GM18508 (cell line): ENCODE measurements around the gene GTPBP1.

Source experiments
- ATAC-seq: cut with Tn5 transposase; IDR thresholded peaks from one replicate; pipeline ENCODE4 v1.9.1; 2021; ENCODE audit warnings: moderate number of reproducible peaks; ENCODE audit not compliant: insufficient read depth, unreplicated experiment

GTPBP1 gene

DNA sequence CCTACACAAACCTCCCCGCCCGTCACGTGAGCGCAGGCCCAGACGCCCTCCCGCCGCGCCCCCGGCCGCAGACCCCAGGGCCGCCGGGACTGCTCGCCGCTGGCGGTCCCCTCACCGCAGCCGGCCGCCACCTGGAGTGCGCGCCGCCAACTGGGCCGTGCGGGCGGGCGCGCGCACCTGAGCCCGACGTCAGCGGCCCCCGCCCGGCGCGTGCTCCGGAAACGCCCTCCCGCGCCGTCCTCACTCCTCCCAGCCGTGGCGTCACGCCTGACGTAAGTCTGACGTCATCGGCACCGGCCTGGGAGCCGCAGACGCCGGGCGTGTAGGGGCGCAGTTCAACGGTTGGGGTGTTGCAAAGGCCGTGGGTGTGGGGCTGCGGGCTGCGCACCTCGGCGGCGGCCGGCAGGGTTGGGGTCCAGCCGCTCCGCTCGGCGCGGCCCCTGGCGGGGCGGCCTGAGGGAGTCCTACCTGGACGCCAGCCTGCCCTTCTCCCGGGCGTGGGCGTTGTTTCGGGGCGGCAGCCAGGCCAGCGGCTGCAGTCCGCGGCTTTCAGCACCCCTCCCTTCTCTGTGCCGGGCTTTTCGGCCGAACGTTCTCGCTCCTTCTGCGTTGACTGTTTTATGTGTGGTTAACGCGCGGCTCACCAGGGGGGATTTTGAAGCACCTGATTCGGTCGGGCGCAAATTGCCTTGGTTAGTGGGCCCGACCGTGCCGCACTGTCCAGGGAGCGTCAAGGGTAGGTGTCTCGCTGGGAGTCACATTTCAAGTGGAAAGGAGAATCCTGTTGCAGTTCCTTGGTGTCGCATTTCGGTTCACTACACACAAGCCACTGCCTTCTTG, 4.7 kb upstream of the GTPBP1 start, which contains the start of gene JOSD1:
JOSD1 (minus strand) TSS at position 155 of the 840 bp plus-strand sequence. CDS start 956 bp downstream, outside the sequence.
- no peak for ATAC-seq

DNA sequence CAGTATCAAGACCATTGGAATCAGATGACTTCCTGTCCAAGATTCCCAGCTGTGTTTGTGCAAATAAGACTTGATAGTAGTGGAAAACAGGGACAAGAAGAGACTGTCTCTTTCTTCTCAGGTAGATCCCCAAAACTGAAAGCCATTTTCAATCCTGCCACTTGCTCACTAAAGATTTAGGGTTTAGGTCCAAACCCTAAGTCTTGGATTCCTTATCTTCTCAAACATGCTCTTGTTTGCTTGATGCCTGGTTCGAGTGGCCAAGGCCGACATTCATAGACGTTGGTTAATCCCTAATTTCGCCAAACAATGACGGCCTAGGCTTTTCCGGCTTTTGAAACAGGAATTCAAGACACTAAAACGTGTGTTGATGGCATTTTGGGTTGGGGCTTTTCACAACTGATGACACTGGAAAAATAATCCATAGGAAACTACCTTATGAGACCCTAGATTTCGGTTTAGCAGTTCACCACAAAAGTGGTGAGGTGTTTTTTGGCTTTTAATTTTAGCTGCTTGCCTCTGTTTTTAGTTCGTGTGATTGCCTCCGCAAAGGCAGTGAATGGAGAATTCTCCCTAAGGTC, 1.0 kb upstream of the GTPBP1 start:
- no peak for ATAC-seq

DNA sequence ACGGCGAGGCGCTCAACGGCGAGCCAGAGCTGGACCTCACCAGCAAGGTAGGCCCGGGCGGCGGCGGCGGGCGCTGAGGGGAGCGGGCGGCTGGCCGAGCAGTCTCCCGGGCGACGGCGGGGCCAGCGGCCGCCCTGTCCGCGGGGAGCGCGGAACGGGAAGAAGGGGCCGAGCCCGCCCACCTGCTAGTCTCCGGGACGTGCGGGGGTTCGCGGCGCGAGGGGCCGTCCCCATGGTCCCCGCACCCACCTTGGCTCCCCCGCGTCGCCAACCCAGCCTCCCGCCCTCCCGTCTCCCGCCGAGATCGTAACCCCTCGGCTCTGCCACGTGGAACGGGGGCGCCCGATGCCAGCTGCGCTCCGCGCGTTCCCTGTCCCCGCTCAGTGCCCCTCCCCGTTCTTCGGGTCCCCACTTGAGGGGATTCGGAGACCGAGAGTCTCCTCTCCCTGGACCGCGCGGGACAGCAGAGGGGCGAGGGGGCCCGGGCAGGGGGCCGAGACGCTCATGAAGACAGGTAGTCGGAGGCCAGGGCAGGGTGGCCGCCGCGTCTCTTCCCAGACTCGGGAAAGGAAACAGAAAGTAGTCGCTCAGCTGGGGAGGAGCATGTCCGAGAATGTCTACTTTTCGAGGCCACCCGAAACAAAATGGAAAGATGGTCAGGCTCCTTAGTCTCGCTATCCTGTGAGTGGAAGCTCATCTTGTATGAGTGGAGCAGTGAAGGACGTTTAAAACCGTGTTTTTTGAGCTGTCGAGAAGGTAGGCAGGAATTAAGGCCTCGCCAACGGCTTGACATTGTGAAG, 557 bp downstream of the GTPBP1 start:
- no peak for ATAC-seq

DNA sequence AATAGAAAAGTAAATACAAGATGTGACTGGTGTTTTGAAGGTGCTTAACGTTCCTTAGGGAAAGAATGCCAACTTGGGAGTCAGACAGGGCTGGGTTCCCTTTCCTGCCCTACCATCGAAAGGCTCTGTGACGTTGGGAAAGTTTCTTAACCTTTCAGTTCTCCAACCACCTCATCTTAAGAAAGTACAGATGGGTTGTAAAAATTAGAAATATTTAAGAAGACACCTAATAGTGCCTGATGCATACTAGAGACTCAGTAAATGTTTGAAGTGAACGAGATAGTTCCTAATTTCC, 1.1 kb downstream of the GTPBP1 start:
- no peak for ATAC-seq

DNA sequence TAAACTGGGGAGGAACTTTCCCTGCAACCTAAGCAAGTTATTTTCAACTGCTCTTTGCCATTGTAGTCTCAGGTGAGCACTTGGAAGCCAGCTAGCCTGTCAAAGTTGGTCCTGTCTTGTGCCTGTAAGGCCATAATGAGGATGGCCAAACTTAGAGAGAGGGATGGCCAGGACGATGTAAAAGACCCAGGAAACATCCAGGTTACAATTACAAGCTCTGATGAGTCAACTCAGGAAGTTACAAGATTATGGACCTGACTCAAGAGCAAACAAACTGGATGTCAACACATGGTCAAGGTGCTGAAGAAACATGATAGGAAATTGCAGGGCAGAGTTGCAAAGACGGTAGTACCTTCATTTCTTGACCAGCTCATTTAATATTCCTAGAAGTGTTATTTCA, 1.6 kb downstream of the GTPBP1 start:
- ATAC-seq = no peak

DNA sequence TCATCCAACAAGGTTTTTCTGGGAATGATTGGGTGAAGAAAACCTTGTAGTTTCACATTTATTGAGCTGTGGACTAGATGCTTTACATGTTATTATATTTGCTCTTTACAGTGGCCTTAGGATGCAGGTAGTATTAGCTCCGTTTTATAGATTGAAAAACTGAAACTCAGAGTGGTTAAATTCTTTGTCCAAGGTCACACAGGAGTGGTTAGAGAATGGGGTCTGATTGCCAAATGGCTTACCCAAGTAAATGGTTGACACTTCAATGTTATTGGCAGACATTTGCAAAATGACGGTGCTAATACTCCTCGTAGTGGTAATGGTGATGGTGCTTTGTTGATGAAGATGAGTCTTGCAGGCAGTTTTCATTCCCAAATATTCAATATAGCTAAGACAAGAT, 2.2 kb downstream of the GTPBP1 start:
- no peak for ATAC-seq

DNA sequence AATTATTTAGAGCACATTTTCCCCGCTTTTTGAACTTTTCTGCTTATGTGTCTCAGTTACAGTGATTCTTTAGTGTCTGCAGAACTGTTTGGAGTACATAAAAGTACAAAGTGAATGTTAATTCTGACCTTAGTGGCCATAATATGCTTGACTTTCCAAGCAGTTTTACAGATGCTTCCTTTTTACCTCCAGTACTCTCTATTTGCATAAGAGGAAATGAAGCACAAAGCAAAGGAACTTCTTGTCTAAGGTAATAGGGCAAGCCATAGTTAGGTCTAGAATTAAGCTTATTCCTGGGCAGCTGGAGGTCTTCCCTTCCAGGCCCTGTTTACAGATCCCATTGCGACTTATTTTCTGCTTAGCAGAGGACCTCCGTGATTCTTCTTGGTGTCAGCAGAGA, 3.6 kb downstream of the GTPBP1 start:
- ATAC-seq = no peak

DNA sequence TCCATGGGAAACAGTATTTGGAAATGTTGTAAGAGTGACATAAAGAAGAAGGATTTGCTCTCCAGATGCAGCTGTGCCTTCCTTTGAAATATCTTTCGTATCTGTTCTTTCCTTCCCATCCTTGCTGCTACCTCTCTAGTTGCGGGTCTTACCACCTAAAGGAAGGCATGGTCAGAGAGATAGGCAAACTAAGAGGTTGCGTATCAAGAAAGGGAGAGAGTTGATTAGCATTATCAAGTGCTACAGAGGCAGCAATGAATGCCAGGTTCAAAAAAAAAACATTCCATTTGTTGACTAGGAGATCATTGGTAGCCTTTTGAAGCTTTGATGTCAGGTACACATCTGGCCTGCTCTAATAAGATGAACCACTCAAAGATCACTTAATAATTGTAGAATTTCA, 4.6 kb downstream of the GTPBP1 start:
- no peak for ATAC-seq

DNA sequence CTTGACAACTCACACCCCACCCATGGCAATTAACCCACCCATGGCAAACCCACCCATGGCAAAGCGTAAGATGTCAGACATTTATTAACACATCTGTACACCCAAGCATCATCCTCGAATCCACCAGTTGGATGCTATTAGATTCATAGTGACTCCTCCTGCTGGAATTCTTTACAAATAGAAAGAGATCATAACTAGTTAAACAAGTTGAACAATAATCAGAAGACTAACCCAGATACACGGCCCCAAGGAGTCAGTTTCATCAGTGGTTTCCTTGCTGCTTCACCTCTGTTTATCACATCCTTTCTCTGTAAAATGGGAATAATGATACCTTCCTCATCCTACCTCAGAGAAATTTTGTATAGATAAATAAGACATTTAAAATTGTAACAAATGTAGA, 5.1 kb downstream of the GTPBP1 start:
- ATAC-seq = no peak

DNA sequence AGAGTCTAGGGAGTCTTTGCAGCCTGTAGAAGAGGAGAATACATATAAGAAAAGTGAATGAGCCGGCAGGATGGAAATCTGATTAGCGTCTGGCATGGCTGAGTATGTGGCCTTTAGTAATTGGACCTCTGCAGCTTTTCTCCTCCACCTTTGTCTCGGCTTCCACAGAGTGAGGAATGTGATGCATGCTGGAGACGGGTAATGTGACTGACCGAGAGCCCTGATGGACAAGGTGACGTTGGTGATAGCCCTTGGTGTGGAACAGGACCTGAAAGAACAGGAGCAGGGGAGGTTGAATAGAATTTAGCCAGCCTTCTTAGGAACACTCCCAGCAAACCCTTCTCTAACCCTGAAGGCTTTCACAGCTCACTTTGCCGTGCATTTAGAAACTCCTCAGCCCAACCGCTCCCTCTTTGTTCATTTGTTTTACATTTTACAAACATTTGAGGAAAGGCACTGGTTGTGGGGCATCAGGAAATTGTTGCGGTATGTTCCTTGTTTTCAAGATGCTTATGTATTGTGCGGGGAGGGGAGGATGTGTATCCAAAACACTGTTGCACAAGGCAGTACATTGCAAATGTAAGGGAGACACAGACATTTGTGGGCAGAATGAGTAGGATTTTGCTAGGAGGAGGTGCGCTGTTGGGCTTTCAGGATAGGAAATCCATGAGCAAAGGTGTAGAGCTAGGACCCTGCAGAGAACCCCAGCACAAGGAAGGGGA, 6.9 kb downstream of the GTPBP1 start:
- no peak for ATAC-seq

DNA sequence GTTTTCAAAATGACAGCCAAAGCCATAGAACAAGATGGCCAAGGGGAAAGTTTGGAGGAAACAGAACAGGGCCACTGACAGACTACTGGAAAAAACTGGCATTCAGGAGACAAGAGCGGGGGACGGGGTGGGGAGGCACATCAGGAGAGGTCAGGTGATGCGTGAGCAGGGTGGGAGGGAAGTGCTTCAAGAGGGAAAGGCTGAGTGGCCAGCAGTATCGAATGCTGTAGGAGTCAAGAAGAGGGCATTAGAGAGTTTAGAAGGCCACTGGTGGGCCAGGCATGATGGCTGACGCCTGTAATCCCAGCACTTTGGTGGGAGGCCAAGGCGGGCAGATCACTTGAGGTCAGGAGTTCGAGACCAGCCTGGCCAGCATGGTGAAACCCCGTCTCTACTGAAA, 8.2 kb downstream of the GTPBP1 start:
- ATAC-seq = no peak

DNA sequence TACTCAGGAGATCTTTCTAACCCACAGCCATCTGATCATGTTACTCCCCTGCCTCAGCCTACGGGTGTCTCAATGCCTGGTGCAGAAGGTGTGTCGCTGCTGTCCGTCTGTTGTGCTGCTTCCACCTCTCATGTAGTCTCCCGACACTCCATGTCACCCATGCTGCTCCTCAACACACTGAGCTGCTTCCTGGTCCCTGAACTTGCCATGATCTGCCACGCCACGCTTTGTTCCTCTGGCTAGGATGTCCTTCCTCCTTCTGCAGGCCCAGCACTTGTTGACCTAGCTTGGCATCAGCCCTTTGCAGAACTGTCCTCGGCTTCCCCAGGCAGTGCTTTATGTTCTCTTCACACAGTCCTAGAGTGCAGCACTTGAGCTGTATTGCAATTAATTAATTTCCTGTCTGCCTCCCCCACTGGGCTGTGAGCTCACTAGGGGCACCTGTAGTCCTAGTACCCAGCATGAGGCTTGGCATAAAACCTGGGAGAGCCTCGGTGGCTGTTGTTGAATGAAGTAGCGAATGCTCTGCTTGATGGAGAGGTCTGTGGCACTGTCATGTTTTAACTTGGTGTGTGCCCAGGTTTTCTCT, 9.5 kb downstream of the GTPBP1 start:
- no peak for ATAC-seq

DNA sequence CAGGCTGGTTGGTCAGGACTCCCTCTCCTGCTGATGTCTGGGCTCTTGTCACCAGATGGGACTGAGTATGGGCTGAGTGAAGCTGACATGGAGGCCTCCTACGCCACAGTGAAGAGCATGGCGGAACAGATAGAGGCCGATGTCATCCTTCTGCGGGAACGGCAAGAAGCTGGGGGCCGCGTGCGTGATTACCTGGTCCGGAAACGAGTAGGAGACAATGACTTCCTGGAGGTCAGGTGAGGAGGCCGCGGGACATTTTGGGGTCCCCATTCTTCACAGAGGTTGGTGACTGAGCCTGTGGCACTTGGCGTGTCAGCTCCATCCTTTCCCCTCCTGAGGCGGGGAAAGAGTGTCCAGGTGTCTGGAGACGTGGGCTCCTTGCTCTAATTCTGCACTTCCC, 10.1 kb downstream of the GTPBP1 start:
- ATAC-seq = no peak

DNA sequence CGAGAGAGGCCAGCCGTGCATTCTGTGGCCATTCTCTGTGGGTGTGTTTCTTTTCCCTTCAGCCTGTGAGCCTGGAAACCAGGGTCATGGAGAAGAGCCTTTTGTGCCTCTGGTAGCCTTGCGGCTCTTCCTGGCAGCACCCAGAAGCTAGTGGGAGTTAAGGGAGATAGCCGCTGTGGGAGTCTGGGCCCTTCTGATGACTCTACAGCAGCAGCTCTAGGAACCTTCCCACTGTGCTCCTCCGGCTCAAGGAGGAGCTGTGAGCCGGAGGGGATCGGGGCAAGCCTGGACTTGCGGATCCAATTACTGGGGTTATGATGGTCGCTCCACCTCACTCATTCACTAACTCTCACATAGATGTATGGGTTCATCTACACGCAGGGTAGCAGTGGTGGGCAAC, 10.5 kb downstream of the GTPBP1 start:
- ATAC-seq = no peak

DNA sequence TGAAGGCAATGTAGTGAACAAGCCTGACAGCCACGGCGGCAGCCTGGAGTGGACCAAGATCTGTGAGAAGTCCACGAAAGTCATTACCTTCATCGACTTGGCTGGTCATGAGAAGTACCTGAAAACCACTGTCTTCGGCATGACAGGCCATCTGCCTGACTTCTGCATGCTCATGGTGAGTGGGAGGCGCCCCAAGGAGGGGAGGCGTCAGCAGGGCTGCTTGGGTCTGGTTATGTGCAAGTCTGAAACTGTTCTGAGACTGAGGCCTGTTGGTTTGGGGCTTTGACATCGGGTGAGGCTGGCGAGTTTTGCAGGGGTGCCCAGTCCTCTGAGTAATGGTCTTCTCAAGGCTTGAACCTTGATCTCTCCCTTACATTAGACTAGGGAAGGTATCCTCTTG, 11.1 kb downstream of the GTPBP1 start:
- ATAC-seq = no peak

DNA sequence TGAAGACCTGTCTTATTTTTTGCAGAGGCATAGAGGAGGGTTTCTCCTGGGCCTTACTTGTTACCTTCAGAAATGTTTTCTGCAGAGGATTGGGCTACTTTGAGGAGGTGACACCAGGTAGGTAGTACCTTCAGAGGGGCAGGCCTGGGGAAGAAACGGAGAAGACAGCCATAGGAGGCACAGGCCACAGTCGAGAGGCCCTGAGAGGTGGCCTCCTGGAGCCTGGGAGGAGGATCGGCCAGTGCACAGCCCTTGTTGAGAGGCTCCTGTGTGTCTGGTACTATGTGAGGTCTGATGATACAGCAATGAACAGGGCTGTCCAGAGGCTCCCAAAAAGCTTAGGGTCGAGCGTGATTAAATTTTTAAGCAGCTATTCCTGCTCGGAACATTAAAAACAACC, 11.5 kb downstream of the GTPBP1 start:
- ATAC-seq = no peak

DNA sequence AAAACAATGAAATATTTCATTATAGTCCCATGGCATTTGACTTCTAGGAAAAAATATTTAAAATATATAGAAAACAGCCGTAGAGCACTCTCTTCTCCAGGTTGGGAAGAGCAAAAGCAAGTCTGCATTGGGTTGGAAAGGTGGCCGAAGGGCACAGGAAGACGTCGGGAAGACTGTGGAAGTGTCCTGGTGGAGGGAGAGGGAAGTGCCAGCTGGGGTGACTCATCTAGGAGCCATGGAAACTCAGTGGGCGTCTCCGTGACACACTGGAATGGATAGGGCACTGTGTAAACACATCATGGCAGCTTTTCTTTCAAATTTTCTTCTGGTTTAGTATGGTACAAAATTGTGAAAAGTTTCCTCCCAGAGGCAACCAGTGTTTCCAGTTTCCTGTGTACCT, 12.7 kb downstream of the GTPBP1 start:
- no peak for ATAC-seq

DNA sequence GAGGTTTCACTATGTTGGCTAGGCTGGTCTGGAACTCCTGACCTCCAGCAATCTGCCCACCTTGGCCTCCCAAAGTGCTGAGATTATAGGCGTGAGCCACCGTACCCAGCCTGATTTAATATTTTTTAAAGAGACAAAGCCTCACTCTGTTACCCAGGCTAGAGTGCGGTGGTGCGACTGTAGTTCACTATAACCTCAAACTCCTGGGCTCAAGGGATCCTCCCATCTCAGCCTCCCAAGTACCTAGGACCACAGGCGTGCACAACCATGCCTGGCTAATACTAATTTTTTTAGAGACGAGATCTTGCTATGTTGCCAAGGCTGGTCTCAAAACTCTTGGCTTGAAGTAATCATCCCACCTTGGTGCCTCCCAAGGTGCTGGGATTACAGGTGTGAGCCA, 13.5 kb downstream of the GTPBP1 start:
- no peak for ATAC-seq

DNA sequence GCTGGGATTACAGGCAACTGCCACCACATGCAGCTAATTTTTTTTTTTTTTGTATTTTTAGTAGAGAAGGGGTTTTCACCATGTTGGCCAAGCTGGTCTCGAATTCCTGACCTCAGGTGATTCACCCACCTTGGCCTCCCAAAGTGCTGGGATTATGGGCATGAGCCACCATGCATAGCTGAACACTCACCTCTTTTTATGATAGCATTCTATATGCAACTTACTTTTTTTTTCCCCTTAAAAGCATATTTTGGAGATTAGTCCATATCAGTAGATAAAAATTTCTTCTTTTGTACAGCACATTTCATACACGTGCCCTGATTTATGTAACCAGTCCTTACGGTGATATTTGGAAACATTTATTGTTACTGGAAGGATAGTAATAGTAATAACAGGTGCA, 14.6 kb downstream of the GTPBP1 start:
- no peak for ATAC-seq

DNA sequence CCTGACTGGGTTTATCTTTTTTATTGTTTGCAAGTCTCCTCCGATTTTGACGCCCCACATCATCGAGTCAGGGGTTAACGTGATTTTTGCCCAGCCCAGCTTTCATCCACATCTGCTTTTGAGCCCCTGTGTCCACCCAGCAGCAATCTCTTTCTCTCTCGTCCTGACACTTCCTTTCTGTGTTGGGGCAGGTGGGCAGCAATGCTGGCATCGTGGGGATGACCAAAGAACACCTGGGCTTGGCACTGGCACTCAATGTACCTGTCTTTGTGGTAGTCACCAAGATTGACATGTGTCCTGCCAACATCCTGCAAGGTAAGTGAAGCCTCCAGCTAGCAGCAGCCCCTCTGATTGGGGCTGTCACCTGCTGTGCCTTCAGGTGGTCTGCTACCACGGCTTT, 15.8 kb downstream of the GTPBP1 start:
- no peak for ATAC-seq
